GM10266 (cell line): ENCODE results near the gene STX4.

Source experiments
- DNase-seq: peaks from one replicate; pipeline ENCODE4 v3.0.0; 2012; ENCODE audit errors: extremely low spot score
- TF ChIP-seq, protein P1 (sequence below): IDR thresholded peaks from 2 replicates; pipeline ENCODE4 v1.5.1; 2012; ENCODE audit warnings: mild to moderate bottlenecking, low read depth; ENCODE audit not compliant: control insufficient read depth, insufficient read depth; ENCODE audit errors: missing control alignments

STX4 gene

DNA sequence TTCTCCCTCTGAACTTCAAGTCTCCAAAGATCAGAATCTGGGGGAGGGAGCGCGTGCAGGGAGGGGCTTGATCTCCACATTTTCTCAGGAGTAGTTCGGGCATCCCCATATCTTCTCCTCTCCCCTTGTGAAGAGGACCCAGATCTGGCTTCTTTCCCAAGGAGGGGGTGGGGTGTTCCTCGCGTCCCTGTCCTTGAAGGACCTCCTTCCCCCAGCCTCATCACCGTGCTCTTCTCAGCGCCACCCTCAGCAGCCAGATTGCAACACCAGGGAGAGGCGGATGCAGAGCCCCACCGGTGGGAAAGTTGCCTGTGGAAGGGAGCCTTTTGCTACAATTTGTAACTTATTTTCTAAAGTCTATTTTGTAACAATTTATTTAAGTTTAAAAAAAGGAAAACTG, 49.7 kb downstream of the STX4 start:
- DNase-seq, result no peak
- TF ChIP-seq, protein P1, sequence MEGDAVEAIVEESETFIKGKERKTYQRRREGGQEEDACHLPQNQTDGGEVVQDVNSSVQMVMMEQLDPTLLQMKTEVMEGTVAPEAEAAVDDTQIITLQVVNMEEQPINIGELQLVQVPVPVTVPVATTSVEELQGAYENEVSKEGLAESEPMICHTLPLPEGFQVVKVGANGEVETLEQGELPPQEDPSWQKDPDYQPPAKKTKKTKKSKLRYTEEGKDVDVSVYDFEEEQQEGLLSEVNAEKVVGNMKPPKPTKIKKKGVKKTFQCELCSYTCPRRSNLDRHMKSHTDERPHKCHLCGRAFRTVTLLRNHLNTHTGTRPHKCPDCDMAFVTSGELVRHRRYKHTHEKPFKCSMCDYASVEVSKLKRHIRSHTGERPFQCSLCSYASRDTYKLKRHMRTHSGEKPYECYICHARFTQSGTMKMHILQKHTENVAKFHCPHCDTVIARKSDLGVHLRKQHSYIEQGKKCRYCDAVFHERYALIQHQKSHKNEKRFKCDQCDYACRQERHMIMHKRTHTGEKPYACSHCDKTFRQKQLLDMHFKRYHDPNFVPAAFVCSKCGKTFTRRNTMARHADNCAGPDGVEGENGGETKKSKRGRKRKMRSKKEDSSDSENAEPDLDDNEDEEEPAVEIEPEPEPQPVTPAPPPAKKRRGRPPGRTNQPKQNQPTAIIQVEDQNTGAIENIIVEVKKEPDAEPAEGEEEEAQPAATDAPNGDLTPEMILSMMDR, result no peak

DNA sequence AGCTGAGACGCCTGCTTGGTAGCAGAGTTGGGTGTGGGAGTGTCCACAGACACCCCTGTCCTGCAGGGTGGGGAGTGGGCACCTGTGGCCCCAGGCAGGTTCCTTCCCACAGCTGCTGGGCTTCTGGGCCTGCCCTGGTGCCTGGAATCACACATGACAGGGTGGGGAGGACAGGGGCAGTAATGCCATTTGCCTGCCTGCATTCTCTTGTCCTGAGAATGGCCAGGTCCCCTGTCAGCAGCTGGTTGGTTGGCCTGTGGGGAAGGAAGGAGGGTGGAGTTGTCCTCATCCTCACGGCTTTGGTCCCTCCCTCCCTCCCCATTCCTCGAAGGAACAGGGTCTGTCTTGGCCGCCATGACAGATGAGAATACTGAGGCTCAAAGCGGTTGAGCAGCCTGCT, 50.2 kb downstream of the STX4 start:
- TF ChIP-seq, protein P1, result no peak
- no peak for DNase-seq

DNA sequence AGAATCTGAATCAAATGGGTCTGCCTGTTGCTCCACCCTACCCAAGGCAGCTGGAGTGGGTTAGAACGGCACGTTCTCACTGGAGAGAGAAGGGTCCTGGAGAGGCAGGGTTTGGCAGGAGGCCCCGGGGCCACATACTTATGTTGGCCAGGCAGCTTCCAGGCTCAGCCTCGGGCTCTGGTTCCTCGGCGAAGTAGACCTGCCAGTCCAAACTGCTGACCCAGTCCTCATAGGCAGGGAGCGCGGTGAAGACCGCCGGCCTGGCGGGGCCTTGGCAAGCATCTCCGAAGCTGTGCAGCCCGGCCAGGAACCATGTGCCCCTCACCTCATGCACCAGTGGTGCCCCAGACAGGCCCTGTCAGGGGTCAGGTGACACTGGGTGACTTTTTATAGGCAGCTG, 50.6 kb downstream of the STX4 start:
- no peak for DNase-seq
- TF ChIP-seq, protein P1, result no peak

DNA sequence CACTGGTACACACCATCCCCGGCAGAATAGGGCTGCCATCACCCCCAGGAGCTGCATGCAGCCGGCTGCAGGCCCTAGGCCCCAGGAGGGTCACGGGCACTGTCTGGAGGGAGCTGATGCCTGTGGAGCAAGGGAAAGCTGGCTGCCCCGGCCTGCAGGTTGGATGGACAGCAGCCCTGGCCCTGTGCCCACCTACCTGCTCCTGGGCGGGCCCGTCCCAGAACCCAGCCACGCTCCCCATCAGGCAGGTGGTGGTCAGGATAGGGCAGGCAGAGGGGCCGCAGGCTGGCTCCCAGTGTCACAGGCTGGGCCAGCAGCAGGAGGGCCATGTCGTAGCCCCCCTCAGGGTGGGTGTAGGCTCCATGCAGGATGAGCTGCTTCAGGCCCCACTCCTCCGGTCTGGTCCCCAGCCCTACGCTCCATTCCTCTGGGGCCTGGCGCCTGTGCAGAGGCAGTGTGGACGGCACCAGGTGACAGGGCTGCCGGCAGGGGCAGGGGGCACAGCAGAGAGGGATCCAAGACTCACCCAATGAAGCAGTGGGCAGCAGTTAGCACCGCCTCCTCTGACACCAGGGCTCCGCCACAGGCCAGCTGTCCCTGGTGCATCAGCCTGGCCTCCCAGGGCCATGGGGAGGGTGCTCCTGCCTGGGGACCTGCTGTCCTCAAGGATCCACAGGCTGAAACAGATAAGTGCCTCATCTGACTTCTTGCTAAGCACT, 51.4 kb downstream of the STX4 start:
- DNase-seq, result no peak
- TF ChIP-seq, protein P1, result no peak

DNA sequence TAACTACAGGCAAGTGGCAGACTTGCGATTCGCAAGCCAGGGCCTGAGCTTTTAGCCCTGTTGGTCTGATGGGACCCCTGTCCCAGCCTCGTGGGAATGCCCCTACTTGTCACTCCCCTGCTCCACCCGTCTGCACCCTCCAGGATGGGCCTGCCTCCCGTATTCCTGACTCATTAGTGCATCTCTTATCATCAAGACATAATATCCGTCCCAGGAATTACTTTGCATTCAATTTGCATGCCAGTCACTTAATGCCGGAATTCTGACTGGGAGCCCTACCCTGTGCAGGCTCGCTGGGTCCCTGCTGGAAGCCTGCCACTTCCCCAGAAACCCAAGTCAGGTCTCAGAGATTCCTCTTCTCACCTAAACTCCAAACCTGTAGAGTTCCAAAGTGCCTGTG, 52.1 kb downstream of the STX4 start:
- TF ChIP-seq, protein P1, result no peak
- no peak for DNase-seq

DNA sequence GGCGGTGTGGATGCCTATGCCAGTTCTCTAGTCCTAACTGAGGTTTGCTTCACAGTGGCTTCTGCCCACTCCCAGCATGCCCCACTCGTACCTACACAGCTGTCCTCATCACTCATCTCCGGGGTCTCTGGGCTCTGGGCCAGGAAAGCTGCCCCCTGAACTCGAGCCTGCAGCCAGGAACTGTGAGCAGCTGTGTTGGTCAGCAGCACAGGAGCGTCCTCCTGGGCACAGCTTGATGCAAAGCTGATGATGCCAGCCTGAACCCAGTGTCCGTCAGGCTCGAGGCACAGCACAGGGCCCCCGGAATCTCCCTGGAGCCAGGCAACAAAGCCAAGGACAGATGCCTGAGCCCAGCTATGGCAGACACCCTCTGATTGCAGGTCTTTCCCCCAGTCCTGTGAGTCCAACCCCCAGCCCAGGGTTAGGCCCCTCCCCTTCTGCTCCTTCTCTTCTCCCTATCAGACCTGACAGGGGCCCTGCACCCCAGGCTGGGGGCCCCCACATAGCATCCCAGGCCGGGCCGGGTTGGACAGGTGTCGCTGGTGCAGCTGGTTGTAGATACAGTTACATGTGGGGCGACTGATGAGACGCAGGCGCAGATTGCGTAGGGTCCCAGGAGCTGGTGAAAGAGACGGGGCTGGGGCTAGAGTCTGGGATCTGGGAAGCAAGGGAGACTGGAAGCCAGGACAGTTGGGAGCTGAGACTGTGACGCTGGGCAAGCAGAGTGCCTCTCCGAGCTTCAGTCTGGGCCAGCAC, 52.7 kb downstream of the STX4 start:
- TF ChIP-seq, protein P1, result no peak
- DNase-seq, result no peak

DNA sequence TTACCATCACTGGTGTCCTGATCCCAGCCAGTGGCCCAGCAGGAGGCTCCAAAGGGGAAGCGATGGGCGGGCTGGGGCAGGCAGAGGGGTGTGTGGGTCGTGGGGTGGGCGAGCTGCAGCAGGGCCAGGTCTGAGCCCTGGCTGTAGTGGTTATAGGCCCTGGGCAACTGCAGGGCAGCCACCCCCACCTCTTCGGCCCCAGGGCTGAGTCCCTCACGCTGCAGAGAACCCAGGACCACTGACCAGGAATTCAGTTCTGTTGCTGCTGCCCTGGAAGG, 53.2 kb downstream of the STX4 start:
- TF ChIP-seq, protein P1, result no peak

More for the DNA sequence above, 53.2 kb downstream of the STX4 start:
- DNase-seq, result no peak
